HUDEP-2 (cell line): ENCODE measurements around the gene MED9.
"Not testable (repeated sequence)": the region's sequence is repeated elsewhere in the genome, so short reads cannot be mapped to it uniquely, and the experiment has no call there.

Source experiments
- DNase-seq, 76 experiments: peaks; one replicate each; lab custom pipeline; 2025; ENCODE audit not compliant: unreplicated experiment in 76 of 76; lab: John Stamatoyannopoulos, UW

The MED9 gene

GRCh38 chr17:17476865-17477467 lies at the start of gene MED9:
Gene MED9, plus strand, starts transcription at chr17:17477000. Its CDS starts 42 bp downstream, at chr17:17477042.
- DNase-seq: peak in 72 of 76 experiments; percentile 32 to 92 (median 83)

GRCh38 chr17:17429222-17429621 lies 47.6 kb upstream of the MED9 start:
- no peak for DNase-seq

- not testable (repeated sequence) for DNase-seq
Observed at GRCh38 chr17:17430924-17431323, 45.9 kb upstream of the MED9 start.

DNA sequence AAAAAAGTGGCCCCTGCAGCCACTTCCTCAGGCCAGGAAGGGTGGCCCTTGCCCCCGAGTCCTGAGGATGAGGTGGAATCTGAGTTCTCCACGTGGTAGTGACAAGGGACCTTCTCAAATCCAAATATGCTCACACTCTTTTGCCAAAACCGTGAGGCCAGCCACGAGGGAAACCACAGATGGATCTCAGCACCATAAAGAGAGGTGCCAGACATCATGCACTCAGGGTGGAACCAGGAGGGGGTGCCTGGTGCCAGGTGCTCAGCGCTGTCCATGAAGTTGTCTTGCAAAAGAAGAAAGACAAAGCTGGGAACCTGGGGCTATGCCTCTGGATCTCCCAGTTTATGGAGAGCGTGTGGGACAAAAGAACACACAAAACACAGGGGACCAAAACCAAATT lies 45.2 kb upstream of the MED9 start:
- DNase-seq: no peak

GRCh38 chr17:17433000-17433703 lies 43.6 kb upstream of the MED9 start:
- DNase-seq: no peak

- no peak for DNase-seq
Observed at GRCh38 chr17:17434477-17434876, 42.3 kb upstream of the MED9 start.

DNA sequence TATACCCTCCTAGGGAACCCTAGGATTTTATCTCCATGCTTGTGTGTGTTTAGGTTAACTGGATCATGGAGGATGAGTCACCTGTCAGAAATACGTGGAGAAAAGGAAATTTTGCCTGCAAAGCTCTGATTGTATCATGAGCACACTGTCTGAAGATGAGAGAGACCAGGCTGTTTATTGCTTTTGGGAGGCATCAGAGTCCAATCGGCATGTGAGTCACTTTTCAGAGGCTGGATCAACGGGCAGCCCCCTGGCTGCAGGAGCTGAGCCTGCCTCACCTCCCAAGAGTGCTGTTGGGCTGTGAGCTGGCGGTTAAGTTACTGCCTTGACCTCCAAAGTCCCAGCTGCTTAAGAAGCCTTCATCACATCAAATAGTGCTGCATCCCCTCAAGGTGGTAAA lies 41.5 kb upstream of the MED9 start:
- no peak for DNase-seq

DNA sequence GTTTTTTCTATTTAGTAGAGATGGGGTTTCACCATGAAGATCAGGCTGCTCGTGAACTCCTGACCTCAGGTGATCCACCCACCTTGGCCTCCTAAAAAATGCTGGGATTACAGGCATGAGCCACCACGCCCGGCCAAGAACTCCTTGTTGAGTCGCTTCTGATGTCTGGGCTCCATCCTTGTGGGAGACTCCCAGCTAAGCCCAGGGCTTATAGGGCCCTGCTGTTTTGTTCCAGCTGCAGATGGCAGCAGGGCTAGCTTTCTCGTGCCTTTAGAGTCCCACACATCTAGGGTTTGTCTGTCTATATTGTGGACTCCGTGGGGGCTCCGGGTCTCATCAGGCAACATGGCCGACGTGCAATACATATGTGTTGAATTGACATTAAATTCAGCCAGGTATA lies 39.3 kb upstream of the MED9 start:
- DNase-seq: no peak

DNA sequence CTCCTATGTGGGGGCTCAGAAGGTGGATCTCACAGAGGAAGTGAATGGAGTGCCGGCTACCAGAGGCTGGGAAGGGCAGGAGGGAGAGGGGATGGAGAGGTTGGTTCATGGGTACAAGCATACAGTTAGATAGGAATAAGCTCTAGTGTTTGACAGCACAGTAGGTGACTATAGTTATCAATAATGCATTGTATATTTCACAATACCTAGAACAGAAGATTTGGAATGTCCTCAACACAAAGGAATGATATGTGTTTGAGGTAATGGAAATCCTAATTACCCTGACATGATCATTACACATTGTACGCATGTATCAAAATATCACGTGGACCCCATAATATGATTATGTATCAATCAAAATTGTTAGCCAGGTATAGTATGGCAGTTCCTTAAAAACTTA lies 38.9 kb upstream of the MED9 start:
- DNase-seq: no peak

GRCh38 chr17:17440010-17440843 lies 36.6 kb upstream of the MED9 start:
- DNase-seq: peak in 70 of 76 experiments; percentile 19 to 86 (median 71)

DNA sequence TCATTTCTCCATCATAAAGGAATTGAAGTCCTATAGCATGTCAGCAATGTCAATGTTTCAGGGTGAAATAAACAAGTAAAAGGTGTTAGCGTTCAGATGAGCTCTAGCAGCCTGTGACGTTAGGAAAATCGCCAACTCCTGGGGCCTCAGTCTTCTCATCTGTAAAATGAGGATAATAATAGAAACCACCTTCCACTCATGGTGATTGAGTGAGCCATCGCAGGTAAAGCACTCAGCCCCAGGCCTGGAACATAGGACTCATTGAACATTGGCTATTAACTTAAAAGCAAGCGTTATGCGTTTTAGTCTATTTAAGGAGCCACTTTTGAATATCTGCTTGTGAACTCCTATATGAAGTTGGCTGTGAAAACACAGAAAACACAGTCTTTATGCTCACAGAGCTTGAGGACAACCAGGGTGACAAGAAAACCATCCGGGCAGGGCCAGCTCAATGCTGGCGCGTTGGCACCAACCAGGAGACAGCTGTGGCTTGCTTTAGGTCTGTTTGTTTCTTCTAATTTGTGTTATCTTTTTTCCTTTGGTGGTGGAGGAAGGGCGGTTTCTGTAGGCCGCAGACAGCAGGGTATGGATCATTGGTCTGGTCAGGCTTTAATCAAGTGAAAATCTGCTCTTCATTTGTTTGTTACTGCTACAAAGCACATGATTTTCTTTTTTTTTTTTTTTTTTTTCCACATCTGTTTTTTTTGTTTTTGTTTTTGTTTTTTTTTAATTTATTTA lies 35.7 kb upstream of the MED9 start:
- peak in 62 of 76 experiments; percentile 11 to 69 (median 35) for DNase-seq

DNA sequence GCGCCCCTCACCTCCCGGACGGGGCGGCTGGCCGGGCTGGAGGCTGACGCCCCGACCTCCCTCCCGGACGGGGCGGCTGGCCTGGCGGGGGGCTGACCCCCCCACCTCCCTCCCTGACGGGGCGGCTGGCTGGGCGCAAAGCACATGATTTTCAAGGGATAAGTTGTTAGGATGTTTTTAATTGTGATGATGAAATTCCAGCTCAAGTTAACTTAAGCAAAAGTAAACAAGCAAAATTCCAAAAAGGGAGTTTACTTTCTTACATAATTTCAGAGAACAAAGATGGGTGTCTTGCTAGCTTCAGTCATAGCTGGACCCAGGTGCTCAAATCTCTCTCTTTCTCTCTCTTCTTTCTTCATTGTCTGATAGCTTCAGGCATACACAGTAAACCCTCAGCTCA lies 33.6 kb upstream of the MED9 start:
- DNase-seq: no peak

DNA sequence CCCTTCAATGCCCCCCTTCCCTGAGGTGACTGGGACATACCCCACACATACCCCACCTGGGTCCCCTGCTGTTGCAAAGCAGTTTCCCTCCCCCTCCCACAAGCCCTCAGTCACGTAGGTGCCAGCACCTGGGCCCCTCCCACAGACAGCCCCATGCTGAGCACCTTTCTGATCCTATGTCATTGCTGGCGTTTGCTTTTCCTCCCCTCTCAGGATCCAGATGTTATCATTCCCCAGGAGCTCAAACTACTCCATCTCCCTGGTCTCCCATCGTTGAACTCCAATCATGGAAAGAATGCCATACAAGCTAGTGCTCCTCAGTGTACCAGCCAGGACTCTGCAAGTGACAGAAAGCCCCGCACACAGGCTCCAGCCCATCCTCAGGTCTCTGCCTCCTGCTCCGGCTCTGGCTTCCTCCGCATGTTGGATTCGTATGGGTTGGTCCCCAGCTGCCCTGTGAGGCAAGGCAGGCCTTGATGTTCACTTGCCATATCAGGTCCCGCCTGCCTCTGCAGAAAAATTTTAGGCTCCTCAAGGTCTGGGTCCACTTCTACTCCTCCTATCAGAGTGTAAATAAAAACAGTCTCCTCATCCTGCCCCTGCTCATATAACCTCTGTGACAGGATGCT lies 31.4 kb upstream of the MED9 start:
- DNase-seq: no peak

GRCh38 chr17:17445925-17446665 lies 30.7 kb upstream of the MED9 start:
- DNase-seq: no peak

DNA sequence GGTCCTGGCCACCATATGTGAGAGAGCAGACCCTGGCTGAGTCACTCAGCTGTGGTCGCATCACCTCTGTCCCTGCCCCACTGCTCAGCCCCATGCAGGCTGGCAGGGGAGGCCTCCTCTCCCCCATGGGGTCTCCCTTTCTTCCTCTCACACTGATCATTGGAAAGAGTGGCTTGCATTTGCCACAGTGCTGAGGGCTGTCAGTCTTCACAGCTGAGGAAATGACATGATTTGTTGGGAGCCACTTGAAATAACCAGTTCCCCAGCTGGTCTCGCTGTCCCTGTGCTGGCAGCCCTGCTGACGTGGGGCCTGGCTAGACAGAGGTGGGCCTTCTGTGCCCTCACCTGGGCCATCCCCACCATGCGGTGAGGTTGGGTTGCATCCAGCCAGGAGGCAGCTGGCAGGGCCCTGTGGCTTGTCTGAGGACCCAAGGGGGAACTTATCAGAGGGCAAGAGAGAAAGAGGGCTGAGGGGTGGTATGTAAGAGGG lies 30.1 kb upstream of the MED9 start:
- DNase-seq: no peak

GRCh38 chr17:17447264-17447663 lies 29.5 kb upstream of the MED9 start:
- no peak for DNase-seq

GRCh38 chr17:17448076-17448475 lies 28.7 kb upstream of the MED9 start:
- no peak for DNase-seq

GRCh38 chr17:17448723-17449122 lies 28.1 kb upstream of the MED9 start:
- DNase-seq: no peak

DNA sequence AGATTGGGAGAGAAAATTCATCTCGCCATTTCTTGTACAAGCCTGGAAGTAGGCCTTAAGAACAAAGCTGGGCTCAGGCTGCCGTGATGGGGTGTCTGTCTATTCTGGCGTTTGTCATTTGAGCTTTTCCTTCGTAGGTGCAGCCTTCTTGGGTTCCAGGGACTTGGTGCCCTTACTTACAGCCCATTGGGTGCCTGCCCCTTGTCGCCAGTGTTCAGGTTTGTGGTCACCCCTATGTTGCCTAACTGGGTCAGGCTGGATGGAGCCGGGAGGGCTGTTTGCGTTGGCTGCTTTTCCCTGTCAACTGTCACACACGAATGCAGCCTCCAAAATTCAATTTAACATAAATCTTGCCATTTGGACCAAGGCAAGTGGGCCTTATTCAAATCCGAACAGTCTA lies 23.7 kb upstream of the MED9 start:
- DNase-seq: no peak

GRCh38 chr17:17454276-17454675 lies 22.5 kb upstream of the MED9 start:
- DNase-seq: no peak
